K562 (cell line): ENCODE data around the gene SLC7A8. TPM values are rescaled to one million over a fixed set of nuclear protein-coding genes. Genes with fewer than 3 reads are reported as not detected.

ENCODE experiments used
- ATF2 ChIP-seq: sonication (generic); formaldehyde crosslinking; IDR thresholded peaks from 2 replicates; pipeline ENCODE4 v1.8.1; 2022; ENCODE audit warnings: missing genetic modification reagents
- BCL6 ChIP-seq: fragments of 250-450 bp; sonication (Bioruptor Pico); IDR thresholded peaks from 2 replicates; pipeline ENCODE4 v1.4.0; 2020
- E2F1 ChIP-seq: sonication (generic); formaldehyde crosslinking; IDR thresholded peaks from 2 replicates; pipeline ENCODE4 v1.8.1; 2023; ENCODE audit warnings: mild to moderate bottlenecking, missing genetic modification reagents, moderate library complexity
- GTF2F1 ChIP-seq: IDR thresholded peaks from 2 replicates; pipeline ENCODE4 v1.6.1; 2011; ENCODE audit warnings: low read depth, low read length, improper control_type of control experiment
- HLTF ChIP-seq: fragments of 450-650 bp; IDR thresholded peaks from 2 replicates; pipeline ENCODE4 v1.6.1; 2016
- HNRNPL ChIP-seq: fragments of 200-400 bp; formaldehyde crosslinking; IDR thresholded peaks from 2 replicates; pipeline ENCODE4 v1.6.1; 2017; ENCODE audit warnings: low read depth, mild to moderate bottlenecking, low read length
- KHSRP ChIP-seq: fragments of 450-650 bp; IDR thresholded peaks from 2 replicates; pipeline ENCODE4 v1.6.1; 2017
- MBD1 ChIP-seq: fragments of 250-450 bp; sonication (Bioruptor Pico); IDR thresholded peaks from 2 replicates; pipeline ENCODE4 v1.8.0; 2022; ENCODE audit warnings: inconsistent platforms
- MYBL2 ChIP-seq, 2 experiments: fragments of 450-650 bp in 1 of 2; sonication (generic) in 1 of 2; formaldehyde crosslinking in 1 of 2; IDR thresholded peaks; 2 replicates each; pipeline versions ENCODE4 v1.6.1 to v1.8.1; 2017 to 2022; ENCODE audit warnings: borderline replicate concordance in 1 of 2, inconsistent platforms in 1 of 2, low read depth in 1 of 2, mild to moderate bottlenecking in 1 of 2, missing genetic modification reagents in 1 of 2, moderate library complexity in 1 of 2
- NONO ChIP-seq, 2 experiments: fragments of 200-400 bp in 1 of 2; fragments of 450-650 bp in 1 of 2; formaldehyde crosslinking in 1 of 2; IDR thresholded peaks; 2 replicates each; pipeline ENCODE4 v1.6.1; 2017; ENCODE audit warnings: low read depth in 2 of 2, mild to moderate bottlenecking in 2 of 2, moderate library complexity in 2 of 2, low read length in 1 of 2
- OTX1 ChIP-seq: fragments of 450-650 bp; formaldehyde crosslinking; IDR thresholded peaks from 2 replicates; pipeline ENCODE4 v1.4.0; 2022; ENCODE audit warnings: mild to moderate bottlenecking
- PCBP1 ChIP-seq: fragments of 200-400 bp; formaldehyde crosslinking; IDR thresholded peaks from 2 replicates; pipeline ENCODE4 v1.6.1; 2018; ENCODE audit warnings: mild to moderate bottlenecking, low read depth, low read length; ENCODE audit not compliant: poor library complexity, severe bottlenecking
- SETDB1 ChIP-seq: IDR thresholded peaks from one replicate; pipeline ENCODE4 v1.6.1; 2012; ENCODE audit warnings: low read length, control low read depth, inconsistent platforms
- TBL1XR1 ChIP-seq, 2 experiments: IDR thresholded peaks; 2 replicates each; pipeline ENCODE4 v1.6.1; 2012; ENCODE audit warnings: improper control_type of control experiment in 2 of 2, low read length in 2 of 2, mild to moderate bottlenecking in 1 of 2
- TCFL5 ChIP-seq: fragments of 250-450 bp; sonication (Bioruptor Pico); conservative IDR thresholded peaks from 2 replicates; pipeline ENCODE4 v1.6.1; 2021; ENCODE audit warnings: mild to moderate bottlenecking, moderate library complexity, matching md5 sums
- U2AF1 ChIP-seq: fragments of 200-400 bp; formaldehyde crosslinking; optimal IDR thresholded peaks from 2 replicates; pipeline ENCODE3; 2017; ENCODE audit warnings: mild to moderate bottlenecking, low read depth, low read length, moderate library complexity
- ZBTB11 ChIP-seq, 3 experiments: fragments of 200-800 bp in 1 of 3; fragments of 250-450 bp in 1 of 3; fragments of 450-650 bp in 1 of 3; sonication (Bioruptor Pico) in 1 of 3; sonication (Bioruptor generic) in 1 of 3; formaldehyde crosslinking in 1 of 3; IDR thresholded peaks; 2 replicates each; pipeline versions ENCODE4 v1.6.1 to v1.8.0; 2016 to 2022; ENCODE audit warnings: mild to moderate bottlenecking in 2 of 3, missing genetic modification characterization in 2 of 3, missing compliant biosample characterization in 1 of 3, moderate library complexity in 1 of 3
- ZFP36 ChIP-seq: fragments of 150-350 bp; IDR thresholded peaks from 2 replicates; pipeline ENCODE4 v1.6.1; 2018; ENCODE audit warnings: low read length, low read depth; ENCODE audit not compliant: partially characterized antibody
- ZNF23 ChIP-seq: fragments of 250-450 bp; sonication (Bioruptor Pico); IDR thresholded peaks from 2 replicates; pipeline ENCODE4 v1.4.0; 2020; ENCODE audit warnings: mild to moderate bottlenecking
- ZNF79 ChIP-seq: fragments of 250-450 bp; sonication (Bioruptor Pico); IDR thresholded peaks from 2 replicates; pipeline ENCODE4 v1.4.0; 2020; ENCODE audit warnings: low read depth, mild to moderate bottlenecking, moderate library complexity
- polyA plus RNA-seq, 8 experiments: library from polyadenylated mRNA; depleted of rRNA in 4 of 8; stranded (reverse) in 5 of 8; unstranded in 3 of 8; fragments of >200 nt; fragmentation: Nextera tagmentation in 2 of 8; fragmentation: Illumina TruSeq in 1 of 8; extraction: Ambion mirVana in 2 of 8; extraction: Trizol in 1 of 8; gene quantifications; 2 replicates each; pipeline versions ENCODE4 v1.2.1 to v1.2.3, GENCODE V29; 2011 to 2014; ENCODE audit warnings: inconsistent platforms in 1 of 8, missing spikeins in 1 of 8
- total RNA-seq, 7 experiments: library from RNA; depleted of rRNA in 6 of 7; stranded (reverse); fragments of >200 nt in 6 of 7; fragmentation: Illumina TruSeq in 2 of 7; extraction: Trizol in 2 of 7; gene quantifications; 2 replicates each; pipeline versions ENCODE4 v1.2.1 to v1.2.3, GENCODE V29; 2011 to 2021; ENCODE audit warnings: low replicate concordance in 1 of 7

The SLC7A8 gene
- total and polyA plus RNA-seq, 9 of the 15 experiments (the other 6 are each of a cell fraction or from before 2014, with no cell fraction given): 2.0 to 33.0 (median 6.0) TPM

- TF ChIP-seq BCL6 (CRISPR knock-in tag) (no peak), SETDB1 (no peak), ZFP36 (no peak), ZBTB11 (CRISPR knock-in tag; IDR thresholded peaks at IDR 0.05) (no peak), ATF2 (CRISPR knock-in tag) (no peak), HNRNPL (no peak), GTF2F1 (no peak), OTX1 (CRISPR knock-in tag) (no peak), KHSRP (no peak), TCFL5 (CRISPR knock-in tag) (no peak), MBD1 (CRISPR knock-in tag) (no peak), E2F1 (CRISPR knock-in tag) (no peak), ZNF23 (CRISPR knock-in tag) (no peak), HLTF (no peak), ZNF79 (CRISPR knock-in tag) (no peak), NONO (IDR thresholded peaks at IDR 0.05; ENCODE audit: low read depth in 2 of 2, low read length in 1 of 2) (no peak), PCBP1 (no peak), MYBL2 (IDR thresholded peaks at IDR 0.05; ENCODE audit: low read depth) (no peak), MYBL2 (CRISPR knock-in tag; IDR thresholded peaks at IDR 0.05; ENCODE audit: borderline replicate concordance) (no peak), TBL1XR1 (IDR thresholded peaks at IDR 0.05; ENCODE audit: low read length in 2 of 2) (0 out of 4 replicates have a peak, but pooled peaks of 1 of the 2 experiments have one; percentile 17), U2AF1 (no peak)
Measured at GRCh38 chr14:23154964-23155587, 28.4 kb downstream of the SLC7A8 start (continued).
